K562 (cell line): Measurements from ENCODE around the gene ZMAT2. TPM values are rescaled to one million over a fixed set of nuclear protein-coding genes. Genes with fewer than 3 reads are reported as not detected.

Experiments
- ATAC-seq: fragments of 200-7000 bp; cut with Tn5 transposase; 3 replicates; pipeline ENCODE4 v1.9.1; 2020; ENCODE audit warnings: moderate library complexity
- BruUV-seq: library from RNA; stranded (reverse); fragments of 400-500 nt; replicated peaks from 2 replicates; lab custom pipeline; 2021; lab: Mats Ljungman, UMichigan
- CTCF ChIA-PET: fragments of 300-600 bp; formaldehyde crosslinking; extraction: SDS; loops from one replicate; lab custom pipeline; 2021; ENCODE audit warnings: low intra/inter-chr PET ratio; lab: Yijun Ruan, JAX
- POLR2A ChIA-PET: fragments of 300-600, 350-650 bp; sonication (Branson Sonifier 250); formaldehyde crosslinking; extraction: SDS; loops from one replicate; lab custom pipeline; 2021; ENCODE audit warnings: antibody characterized with exemption, inconsistent platforms; lab: Yijun Ruan, JAX
- DNase-seq, 4 experiments: peaks; one replicate each; pipeline versions ENCODE4 v3.0.0 to v3.0.0-alpha.2; 2011 to 2018; ENCODE audit warnings: low spot score in 3 of 4, mixed read lengths in 3 of 4; ENCODE audit errors: extremely low read depth in 1 of 4
- FAIRE-seq: peaks from 2 replicates; lab custom pipeline; 2011; peaks lifted over from hg19 to GRCh38; lab: Jason Lieb, UNC
- H2AFZ ChIP-seq: 2 replicates; pipeline ENCODE4 v1.6.0; 2011; ENCODE audit warnings: low read depth, low read length, control low read depth, inconsistent platforms
- H3K27ac ChIP-seq: fragments of 200-600 bp; 3 replicates; pipeline ENCODE4 v1.8.0; 2011; ENCODE audit warnings: low read depth, mild to moderate bottlenecking, control low read depth, inconsistent platforms, low read length, moderate library complexity, mixed read lengths; ENCODE audit errors: extremely low read depth
- H3K27me3 ChIP-seq, 2 experiments: fragments of 300-600 bp in 1 of 2; 2 replicates in 1 of 2; 3 replicates in 1 of 2; pipeline versions ENCODE4 v1.6.0 to v1.8.0; 2011; ENCODE audit warnings: inconsistent platforms in 2 of 2, low read length in 2 of 2, mild to moderate bottlenecking in 1 of 2, mixed read lengths in 1 of 2, moderate library complexity in 1 of 2; ENCODE audit not compliant: control insufficient read depth in 2 of 2, insufficient read depth in 2 of 2
- H3K36me3 ChIP-seq: fragments of 300-600 bp; 3 replicates; pipeline ENCODE4 v1.8.0; 2011; ENCODE audit warnings: mild to moderate bottlenecking, low read length, inconsistent platforms; ENCODE audit not compliant: control insufficient read depth, insufficient read depth
- H3K4me1 ChIP-seq, 2 experiments: fragments of 200-600 bp in 1 of 2; replicated peaks in 1 of 2; 2 replicates in 1 of 2; 3 replicates in 1 of 2; pipeline versions ENCODE4 v1.5.1 to v1.8.0; 2011; ENCODE audit warnings: inconsistent platforms in 2 of 2, low read length in 2 of 2, mild to moderate bottlenecking in 1 of 2, mixed read lengths in 1 of 2, moderate library complexity in 1 of 2; ENCODE audit not compliant: control insufficient read depth in 2 of 2, insufficient read depth in 2 of 2
- H3K4me2 ChIP-seq: 2 replicates; pipeline ENCODE4 v1.6.1; 2011; ENCODE audit warnings: low read length, control low read depth, inconsistent platforms, mixed read lengths; ENCODE audit not compliant: insufficient read depth
- H3K4me3 ChIP-seq: fragments of 200-600 bp; sonication (generic), shearing (Covaris generic); 2 replicates; pipeline ENCODE4 v1.5.1; 2016; ENCODE audit warnings: control low read depth, inconsistent platforms
- H3K79me2 ChIP-seq: fragments of 200-600 bp; 3 replicates; pipeline ENCODE4 v1.8.0; 2011; ENCODE audit warnings: low read length, inconsistent platforms; ENCODE audit not compliant: control insufficient read depth, insufficient read depth
- H3K9ac ChIP-seq, 2 experiments: 2 replicates each; pipeline versions ENCODE4 v1.6.0 to v1.6.1; 2011; ENCODE audit warnings: low read depth in 2 of 2, low read length in 2 of 2, control low read depth in 1 of 2, inconsistent platforms in 1 of 2, mild to moderate bottlenecking in 1 of 2, mixed read lengths in 1 of 2; ENCODE audit not compliant: insufficient read depth in 1 of 2
- H3K9me1 ChIP-seq: one replicate; pipeline ENCODE4 v1.6.0; 2011; ENCODE audit warnings: inconsistent platforms, mild to moderate bottlenecking, low read length, moderate library complexity; ENCODE audit not compliant: control insufficient read depth, insufficient read depth
- H3K9me3 ChIP-seq: replicated peaks from 2 replicates; pipeline ENCODE4 v1.5.1; 2011; ENCODE audit warnings: low read depth, low read length, inconsistent platforms; ENCODE audit not compliant: control insufficient read depth, insufficient read depth
- H4K20me1 ChIP-seq: replicated peaks from 2 replicates; pipeline ENCODE4 v1.6.1; 2011; ENCODE audit warnings: low read length, inconsistent platforms, mixed read lengths; ENCODE audit not compliant: control insufficient read depth, insufficient read depth
- CREBBP ChIP-seq: IDR thresholded peaks from one replicate; pipeline ENCODE4 v1.6.1; 2012; ENCODE audit warnings: low read depth, mild to moderate bottlenecking, control low read depth, inconsistent platforms, low read length
- FOXJ2 ChIP-seq: fragments of 200-800 bp; sonication (Bioruptor generic); IDR thresholded peaks from 2 replicates; pipeline ENCODE4 v1.6.1; 2016; ENCODE audit warnings: missing genetic modification characterization, missing compliant biosample characterization
- HDGF ChIP-seq: fragments of 450-650 bp; IDR thresholded peaks from 2 replicates; pipeline ENCODE4 v1.6.1; 2016
- HINFP ChIP-seq: fragments of 450-650 bp; conservative IDR thresholded peaks from 2 replicates; pipeline ENCODE4 v1.6.1; 2016; ENCODE audit warnings: missing genetic modification characterization, low read depth, mild to moderate bottlenecking, control low read depth, missing compliant biosample characterization
- HMG20B ChIP-seq: fragments of 250-450 bp; sonication (Bioruptor Pico); IDR thresholded peaks from 2 replicates; pipeline ENCODE4 v1.5.0; 2021; ENCODE audit warnings: mild to moderate bottlenecking
- JUNB ChIP-seq: fragments of 450-650 bp; formaldehyde crosslinking; conservative IDR thresholded peaks from 2 replicates; pipeline ENCODE4 v1.4.0; 2020; ENCODE audit warnings: mild to moderate bottlenecking
- MITF ChIP-seq: IDR thresholded peaks from 2 replicates; pipeline ENCODE4 v1.6.1; 2014; ENCODE audit warnings: antibody characterized with exemption
- MLLT1 ChIP-seq, 2 experiments: fragments of 450-650 bp; IDR thresholded peaks; 2 replicates each; pipeline ENCODE4 v1.6.1; 2016
- SMARCE1 ChIP-seq: fragments of 450-650 bp; IDR thresholded peaks from 2 replicates; pipeline ENCODE4 v1.7.1; 2016; ENCODE audit warnings: mild to moderate bottlenecking
- STAT6 ChIP-seq: sonication (generic); formaldehyde crosslinking; IDR thresholded peaks from 2 replicates; pipeline ENCODE4 v1.8.1; 2023; ENCODE audit warnings: mild to moderate bottlenecking, missing genetic modification reagents
- TBL1XR1 ChIP-seq, 2 experiments: IDR thresholded peaks; 2 replicates each; pipeline ENCODE4 v1.6.1; 2012; ENCODE audit warnings: improper control_type of control experiment in 2 of 2, low read length in 2 of 2, mild to moderate bottlenecking in 1 of 2
- THRAP3 ChIP-seq: fragments of 450-650 bp; IDR thresholded peaks from 2 replicates; pipeline ENCODE4 v1.6.1; 2016; ENCODE audit warnings: mild to moderate bottlenecking, inconsistent platforms, borderline replicate concordance
- ZBED1 ChIP-seq: IDR thresholded peaks from 2 replicates; pipeline ENCODE4 v1.6.1; 2014
- ZNF41 ChIP-seq: fragments of 250-450 bp; sonication (Bioruptor Pico); conservative IDR thresholded peaks from 2 replicates; pipeline ENCODE4 v1.4.0; 2020; ENCODE audit warnings: mild to moderate bottlenecking
- ZNF695 ChIP-seq: fragments of 450-650 bp; formaldehyde crosslinking; IDR thresholded peaks from 2 replicates; pipeline ENCODE4 v1.4.0; 2020; ENCODE audit warnings: mild to moderate bottlenecking, moderate library complexity
- WGBS: fragments of 100-300 bp; shearing (Covaris generic); methylation state at CpG from one replicate; pipeline ENCODE4 v1.1.6; 2016; ENCODE audit warnings: low coverage, mixed read lengths; ENCODE audit not compliant: insufficient coverage; ENCODE audit errors: missing lambda C conversion rate; 5-methylcytosine and 5-hydroxymethylcytosine counted together
- in situ Hi-C: fragments of 300-500 bp; cut with MboI; formaldehyde crosslinking; loops from 4 replicates; pipeline ENCODE4 v1.15.0; 2018; ENCODE audit warnings: inconsistent platforms, mixed read lengths
- intact Hi-C: fragments of 100-400 bp; cut with micrococcal nuclease; formaldehyde crosslinking; loops from 2 replicates; pipeline ENCODE4 v1.14.2; 2022
- polyA plus RNA-seq, 8 experiments: library from polyadenylated mRNA; depleted of rRNA in 4 of 8; stranded (reverse) in 5 of 8; unstranded in 3 of 8; fragments of >200 nt; fragmentation: Nextera tagmentation in 2 of 8; fragmentation: Illumina TruSeq in 1 of 8; extraction: Ambion mirVana in 2 of 8; extraction: Trizol in 1 of 8; gene quantifications; 2 replicates each; pipeline versions ENCODE4 v1.2.1 to v1.2.3, GENCODE V29; 2011 to 2014; ENCODE audit warnings: inconsistent platforms in 1 of 8, missing spikeins in 1 of 8
- total RNA-seq, 7 experiments: library from RNA; depleted of rRNA in 6 of 7; stranded (reverse); fragments of >200 nt in 6 of 7; fragmentation: Illumina TruSeq in 2 of 7; extraction: Trizol in 2 of 7; gene quantifications; 2 replicates each; pipeline versions ENCODE4 v1.2.1 to v1.2.3, GENCODE V29; 2011 to 2021; ENCODE audit warnings: low replicate concordance in 1 of 7

ZMAT2 gene
- total and polyA plus RNA-seq, 9 of the 15 experiments (the other 6 are each of a cell fraction or from before 2014, with no cell fraction given): 44.2 to 101 (median 69.2) TPM

- Histone ChIP-seq H3K27me3 (no peaks in the 10 kb centered on the region), H3K4me3 (peak overlapping the region; percentile 92), H3K36me3 (peaks cover 72% of the 10 kb centered on the region), H3K4me1 (peaks cover 10 to 11% of the 10 kb centered on the region in 2 experiments; a peak in 4 of 5 replicates), H2AFZ (peak overlapping the region; percentile 97), H3K9me3 (no peaks in the 10 kb centered on the region), H4K20me1 (0 out of 2 replicates have a peak, but pooled peaks cover 3% of the 10 kb centered on the region), H3K79me2 (peaks cover 36% of the 10 kb centered on the region), H3K9me1 (no peaks in the 10 kb centered on the region), H3K9ac (peak overlapping the region; percentile 76 to 93), H3K27ac (peak overlapping the region; percentile 91), H3K4me2 (peak overlapping the region; percentile 96)
- ChIA-PET POLR2A (interaction anchor here (0.6 to 3.2 kb wide), 13 partner anchors 8 to 292 kb away, joined by 3 to 17 read pairs (median 3); partner anchors contain the start of genes EIF4EBP3, IK and NDUFA2), CTCF (no interaction called here)
- in situ Hi-C loops: no loop called here
- WGBS: 79% methylated on average over 18 of the region's 18 CpGs
- BruUV-seq: no TSS peak
- intact Hi-C loops: loop anchor here (1.0 to 2.0 kb wide), 5 partner anchors 17 to 263 kb away; partner anchors contain the start of genes ANKHD1, HARS1, HARS2 and IK
- ATAC-seq: no peak
- no peak for DNase-seq
- no peak for FAIRE-seq
- TF ChIP-seq HINFP (tag) (no peak), ZNF695 (CRISPR knock-in tag) (no peak), SMARCE1 (0 out of 2 replicates have a peak, but pooled peaks have one; percentile 6), HDGF (no peak), ZNF41 (CRISPR knock-in tag) (no peak), CREBBP (no peak), TBL1XR1 (IDR thresholded peaks at IDR 0.05; ENCODE audit: low read length in 2 of 2) (no peak), FOXJ2 (no peak), STAT6 (CRISPR knock-in tag) (0 out of 2 replicates have a peak, but pooled peaks have one; percentile 11), JUNB (CRISPR knock-in tag) (no peak), MLLT1 (IDR thresholded peaks at IDR 0.05) (peak in 1 of 2 experiments; percentile 78; a peak in 2 of 4 replicates), THRAP3 (0 out of 2 replicates have a peak, but pooled peaks have one; percentile 67), MITF (no peak), HMG20B (CRISPR knock-in tag) (no peak), ZBED1 (0 out of 2 replicates have a peak, but pooled peaks have one; percentile 3)
Observed at GRCh38 chr5:140664030-140664358, 36.3 kb upstream of the ZMAT2 start.
